ENCODE data around the gene AGAP2.
A peak's percentile ranks its signal among the peaks of the same experiment; 100 is the strongest.

The AGAP2 gene

DNA sequence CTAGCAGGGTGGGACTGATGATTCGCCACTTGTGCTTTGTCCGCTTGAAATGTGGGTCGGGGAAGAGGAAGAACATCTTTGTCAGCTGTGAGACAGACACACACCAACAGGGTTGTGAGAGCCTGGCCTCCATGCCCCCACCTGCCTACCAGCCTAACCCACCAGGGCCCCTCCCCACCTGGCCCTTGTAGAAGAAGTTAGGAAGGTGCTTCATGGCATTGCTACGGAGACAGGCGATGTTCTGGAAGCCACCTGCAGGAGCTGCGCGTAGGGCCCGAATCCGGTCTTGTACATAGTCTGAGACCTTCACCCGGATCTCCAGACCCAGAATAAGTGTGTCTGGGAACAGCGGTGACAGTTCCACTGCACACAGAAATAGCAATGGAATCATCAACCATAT lies 31.1 kb upstream of the AGAP2 start:
- ChIA-PET CTCF (interaction anchor here (0.6 to 2.1 kb wide), 2 partner anchors 10 to 103 kb away, joined by 4 to 6 read pairs; no protein-coding TSS in a partner anchor), POLR2A (no interaction called here)
- H3K4me3 ChIP-seq (ENCODE audit: low read depth, low read length) = no peak overlapping the region
- peaks cover 21% of the 10 kb centered on the region for H3K4me1 ChIP-seq (ENCODE audit: control insufficient read depth, insufficient read depth, low read length)
- peaks cover 5 to 32% of the 10 kb centered on the region in 2 experiments; a peak in 2 of 3 replicates for H3K36me3 ChIP-seq (ENCODE audit: control insufficient read depth in 2 of 2, insufficient read depth in 1 of 2, low read length in 2 of 2)
- no peak overlapping the region for H3K27ac ChIP-seq (ENCODE audit: extremely low read depth, low read depth, low read length)
- no peaks in the 10 kb centered on the region for H3K9me3 ChIP-seq (ENCODE audit: control insufficient read depth, insufficient read depth, low read depth, low read length)
- TF ChIP-seq GLIS1 (tag by site-specific recombination; IDR thresholded peaks at IDR 0.05) (no peak), ZNF600 (tag by site-specific recombination; IDR thresholded peaks at IDR 0.05) (peak; percentile 46)

GRCh38 chr12:57767876-57768275 lies 29.3 kb upstream of the AGAP2 start:
- ChIA-PET POLR2A (interaction anchor here (2.5 kb wide), 1 partner anchor 11 kb away, joined by 8 read pairs; no protein-coding TSS in a partner anchor), CTCF (interaction anchor here (0.5 to 3.8 kb wide), 5 partner anchors 9 to 235 kb away, joined by 3 to 26 read pairs (median 4); partner anchors contain the start of gene MARCHF9)
- TF ChIP-seq ZNF169 (tag by site-specific recombination; IDR thresholded peaks at IDR 0.05) = no peak
- no peak for TF ChIP-seq GLI2 (tag by site-specific recombination; IDR thresholded peaks at IDR 0.05; ENCODE audit: borderline replicate concordance, low read depth)
- TF ChIP-seq ZFHX2 (tag by site-specific recombination; conservative IDR thresholded peaks at IDR 0.05) = no peak
- TF ChIP-seq ZNF223 (tag by site-specific recombination; IDR thresholded peaks at IDR 0.05) = no peak

DNA sequence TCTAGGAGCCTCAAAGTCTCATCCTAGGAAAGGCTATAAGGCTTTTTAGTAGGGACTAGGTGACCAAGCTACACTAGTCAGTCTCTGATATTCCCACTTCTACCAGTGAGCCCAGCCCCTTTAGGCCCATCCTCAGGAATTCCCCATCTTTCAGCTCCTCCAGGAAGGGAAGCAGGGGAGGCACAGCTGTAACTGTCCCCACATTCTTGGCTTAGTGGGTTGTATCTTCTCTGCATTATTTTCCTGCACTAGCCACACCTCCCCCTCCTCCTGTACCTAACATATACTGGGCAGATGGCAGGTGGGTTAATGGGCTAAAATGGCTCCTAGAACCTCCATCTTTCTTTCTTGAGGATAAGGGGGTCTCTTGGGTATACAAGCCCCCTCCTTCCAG lies 28.8 kb upstream of the AGAP2 start:
- Histone ChIP-seq H3K9me3 (ENCODE audit: control insufficient read depth, insufficient read depth, low read depth, low read length) (no peaks in the 10 kb centered on the region), H3K4me1 (ENCODE audit: control insufficient read depth, insufficient read depth, low read length) (peaks cover 18% of the 10 kb centered on the region), H3K27ac (ENCODE audit: extremely low read depth, low read depth, low read length) (no peak overlapping the region; the same call in 1 of the 2 replicates), H3K36me3 (ENCODE audit: control insufficient read depth in 2 of 2, insufficient read depth in 1 of 2, low read length in 2 of 2) (peaks cover 0 to 34% of the 10 kb centered on the region in 2 experiments; a peak in 2 of 3 replicates), H3K4me3 (ENCODE audit: low read depth, low read length) (no peak overlapping the region)
- ChIA-PET POLR2A (interaction anchor here (0.5 to 2.5 kb wide), 3 partner anchors 11 to 66 kb away, joined by 5 to 8 read pairs (median 7); partner anchors contain the start of gene TSPAN31), CTCF (interaction anchor here (0.5 to 3.8 kb wide), 8 partner anchors 8 to 235 kb away, joined by 3 to 26 read pairs (median 4); partner anchors contain the start of genes MARCHF9 and TSFM)
- TF ChIP-seq ZNF626 (tag by site-specific recombination; IDR thresholded peaks at IDR 0.05) (no peak), ZNF266 (tag by site-specific recombination; IDR thresholded peaks at IDR 0.05; ENCODE audit: low read depth) (no peak), MYNN (tag by site-specific recombination; IDR thresholded peaks at IDR 0.05; ENCODE audit: borderline replicate concordance) (no peak), IKZF3 (tag by site-specific recombination; IDR thresholded peaks at IDR 0.05) (peak; percentile 39; the same call in 1 of the 2 replicates), HOXD13 (CRISPR knock-in tag; IDR thresholded peaks at IDR 0.05; ENCODE audit: borderline replicate concordance) (no peak), TRIM28 (IDR thresholded peaks at IDR 0.05; ENCODE audit: borderline replicate concordance, low read length) (no peak), PRDM1 (tag by site-specific recombination; IDR thresholded peaks at IDR 0.05) (no peak), MZF1 (tag by site-specific recombination; IDR thresholded peaks at IDR 0.05; ENCODE audit: borderline replicate concordance) (no peak)

More at GRCh38 chr12:57767876-57768275, 29.3 kb upstream of the AGAP2 start:
- H3K27ac ChIP-seq (ENCODE audit: extremely low read depth, low read depth, low read length) = no peak overlapping the region
- H3K4me3 ChIP-seq (ENCODE audit: low read depth, low read length) = no peak overlapping the region
- no peaks in the 10 kb centered on the region for H3K9me3 ChIP-seq (ENCODE audit: control insufficient read depth, insufficient read depth, low read depth, low read length)
- peaks cover 0 to 30% of the 10 kb centered on the region in 2 experiments; a peak in 2 of 3 replicates for H3K36me3 ChIP-seq (ENCODE audit: control insufficient read depth in 2 of 2, insufficient read depth in 1 of 2, low read length in 2 of 2)
- peaks cover 18% of the 10 kb centered on the region for H3K4me1 ChIP-seq (ENCODE audit: control insufficient read depth, insufficient read depth, low read length)

DNA sequence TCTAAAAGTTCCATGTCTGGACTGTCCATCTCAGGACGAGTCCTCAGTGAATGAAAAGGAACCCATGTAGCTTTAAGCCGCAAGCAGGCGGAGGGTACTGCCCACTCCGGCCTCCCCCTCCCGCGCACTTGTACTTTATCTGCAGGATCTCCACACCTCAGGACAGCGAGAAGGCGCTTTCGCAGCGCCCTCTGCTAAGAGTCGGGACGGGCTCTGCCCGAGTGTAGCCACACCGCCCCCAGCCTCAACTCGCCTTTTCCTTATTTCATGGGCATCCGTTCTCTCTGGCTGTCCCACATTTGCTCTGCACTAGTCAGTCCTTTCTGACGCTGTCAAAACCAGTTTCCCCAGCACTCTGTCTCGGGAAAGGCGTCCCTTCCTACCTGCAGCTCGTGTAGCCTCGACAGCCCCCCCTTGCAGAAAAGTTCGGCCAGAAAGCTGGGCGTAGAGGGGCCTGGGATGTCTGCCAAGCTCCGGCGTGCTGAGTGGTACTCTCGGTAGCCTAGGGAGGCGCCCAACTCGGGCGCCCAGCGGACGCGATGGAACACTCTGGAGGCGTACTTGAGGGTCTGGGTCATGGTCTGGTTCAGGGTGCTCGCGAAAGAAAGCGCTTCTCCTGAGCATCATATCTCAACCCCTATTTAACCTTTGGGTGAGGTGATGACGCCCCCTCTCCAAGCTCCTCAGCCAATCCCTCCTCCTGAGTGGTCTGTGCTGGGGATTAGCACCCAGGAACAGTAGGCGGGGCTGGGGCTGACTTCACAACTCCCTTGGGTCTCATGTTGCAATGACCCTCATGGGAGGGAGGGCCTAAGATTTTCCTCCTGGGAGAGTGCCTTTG lies 28.1 kb upstream of the AGAP2 start, which contains the start of gene CYP27B1:
CYP27B1 (minus strand) TSS at position 615 of the 841 bp plus-strand sequence; CDS start at position 578, 37 bp downstream.
- no peak within 1 kb of the TSS; the same call in 1 of the 2 replicates for H3K27ac ChIP-seq (ENCODE audit: extremely low read depth, low read depth, low read length)
- POLR2A ChIA-PET = interaction anchor here (0.5 to 2.5 kb wide), 7 partner anchors 10 to 127 kb away, joined by 3 to 8 read pairs (median 4); partner anchors contain the start of genes CDK4 and TSPAN31
- H3K4me1 ChIP-seq (ENCODE audit: control insufficient read depth, insufficient read depth, low read length) = peaks cover 18% of the 10 kb centered on the region
- H3K36me3 ChIP-seq (ENCODE audit: control insufficient read depth in 2 of 2, insufficient read depth in 1 of 2, low read length in 2 of 2) = peaks cover 0 to 34% of the 10 kb centered on the region in 2 experiments; a peak in 2 of 3 replicates
- H3K4me3 ChIP-seq (ENCODE audit: low read depth, low read length) = peak within 1 kb of the TSS; percentile 24
- CTCF ChIA-PET = interaction anchor here (0.5 to 3.8 kb wide), 11 partner anchors 9 to 174 kb away, joined by 3 to 26 read pairs (median 3); partner anchors contain the start of genes MARCHF9 and TSFM
- H3K9me3 ChIP-seq (ENCODE audit: control insufficient read depth, insufficient read depth, low read depth, low read length) = no peaks in the 10 kb centered on the region
- TF ChIP-seq ZNF24 (tag by site-specific recombination; IDR thresholded peaks at IDR 0.05) (no peak), ZNF140 (tag by site-specific recombination; IDR thresholded peaks at IDR 0.05) (no peak), SP3 (tag by site-specific recombination; IDR thresholded peaks at IDR 0.05) (peak; percentile 52; the same call in 1 of the 2 replicates), ZNF629 (tag by site-specific recombination; IDR thresholded peaks at IDR 0.05) (no peak), ZNF112 (tag by site-specific recombination; IDR thresholded peaks at IDR 0.05) (no peak), ZNF423 (tag by site-specific recombination; IDR thresholded peaks at IDR 0.05) (peak; percentile 78), EGR2 (tag by site-specific recombination; IDR thresholded peaks at IDR 0.05; ENCODE audit: low read depth) (peak; percentile 70), TRIM28 (IDR thresholded peaks at IDR 0.05; ENCODE audit: borderline replicate concordance, low read length) (no peak), KLF16 (tag by site-specific recombination; IDR thresholded peaks at IDR 0.05) (peak; percentile 19; the same call in 1 of the 2 replicates)
- TF ChIP-seq, protein P1, sequence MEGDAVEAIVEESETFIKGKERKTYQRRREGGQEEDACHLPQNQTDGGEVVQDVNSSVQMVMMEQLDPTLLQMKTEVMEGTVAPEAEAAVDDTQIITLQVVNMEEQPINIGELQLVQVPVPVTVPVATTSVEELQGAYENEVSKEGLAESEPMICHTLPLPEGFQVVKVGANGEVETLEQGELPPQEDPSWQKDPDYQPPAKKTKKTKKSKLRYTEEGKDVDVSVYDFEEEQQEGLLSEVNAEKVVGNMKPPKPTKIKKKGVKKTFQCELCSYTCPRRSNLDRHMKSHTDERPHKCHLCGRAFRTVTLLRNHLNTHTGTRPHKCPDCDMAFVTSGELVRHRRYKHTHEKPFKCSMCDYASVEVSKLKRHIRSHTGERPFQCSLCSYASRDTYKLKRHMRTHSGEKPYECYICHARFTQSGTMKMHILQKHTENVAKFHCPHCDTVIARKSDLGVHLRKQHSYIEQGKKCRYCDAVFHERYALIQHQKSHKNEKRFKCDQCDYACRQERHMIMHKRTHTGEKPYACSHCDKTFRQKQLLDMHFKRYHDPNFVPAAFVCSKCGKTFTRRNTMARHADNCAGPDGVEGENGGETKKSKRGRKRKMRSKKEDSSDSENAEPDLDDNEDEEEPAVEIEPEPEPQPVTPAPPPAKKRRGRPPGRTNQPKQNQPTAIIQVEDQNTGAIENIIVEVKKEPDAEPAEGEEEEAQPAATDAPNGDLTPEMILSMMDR (tag by site-specific recombination; IDR thresholded peaks at IDR 0.05) = peak; percentile 85
